Astrocyte (in vitro differentiated cells and primary cell): Measurements from ENCODE around the gene GOLGA6A. TPM values are rescaled to one million over a fixed set of nuclear protein-coding genes. Genes with fewer than 3 reads are reported as not detected.

Experiments used
- DNase-seq: peaks from one replicate; pipeline ENCODE4 v3.0.0-alpha.2; 2010; ENCODE audit warnings: low read depth
- FAIRE-seq: peaks from 2 replicates; lab custom pipeline; 2011; peaks lifted over from hg19 to GRCh38; lab: Jason Lieb, UNC
- H2AFZ ChIP-seq: 2 replicates; pipeline ENCODE4 v1.6.0; 2012; ENCODE audit warnings: low read depth, low read length, inconsistent platforms
- H3K27ac ChIP-seq: 2 replicates; pipeline ENCODE4 v1.5.1; 2011; ENCODE audit warnings: low read depth, low read length, inconsistent platforms
- H3K27me3 ChIP-seq: 2 replicates; pipeline ENCODE4 v1.6.0; 2011; ENCODE audit warnings: low read length, inconsistent platforms; ENCODE audit not compliant: insufficient read depth
- H3K36me3 ChIP-seq: 2 replicates; pipeline ENCODE4 v1.5.1; 2011; ENCODE audit warnings: low read length, inconsistent platforms; ENCODE audit not compliant: insufficient read depth
- H3K4me1 ChIP-seq: 2 replicates; pipeline ENCODE4 v1.5.1; 2011; ENCODE audit warnings: low read length, inconsistent platforms; ENCODE audit not compliant: insufficient read depth
- H3K4me2 ChIP-seq: 2 replicates; pipeline ENCODE4 v1.6.0; 2012; ENCODE audit warnings: low read length, inconsistent platforms
- H3K4me3 ChIP-seq: 2 replicates; pipeline ENCODE4 v1.5.1; 2011; ENCODE audit warnings: low read depth, mild to moderate bottlenecking, low read length, inconsistent platforms; ENCODE audit not compliant: insufficient read depth
- H3K79me2 ChIP-seq: 2 replicates; pipeline ENCODE4 v1.6.0; 2012; ENCODE audit warnings: mild to moderate bottlenecking, low read length, inconsistent platforms; ENCODE audit not compliant: insufficient read depth
- H3K9ac ChIP-seq: 2 replicates; pipeline ENCODE4 v1.6.0; 2012; ENCODE audit warnings: mild to moderate bottlenecking, low read length, inconsistent platforms
- H3K9me3 ChIP-seq: 2 replicates; pipeline ENCODE4 v1.5.1; 2012; ENCODE audit warnings: low read depth, mild to moderate bottlenecking, low read length, inconsistent platforms; ENCODE audit not compliant: insufficient read depth
- H4K20me1 ChIP-seq: 2 replicates; pipeline ENCODE4 v1.6.0; 2012; ENCODE audit warnings: low read length, inconsistent platforms; ENCODE audit not compliant: insufficient read depth
- H3K27ac Mint-ChIP-seq: one replicate; pipeline ENCODE4 v1.8.0; 2021; ENCODE audit warnings: mild to moderate bottlenecking, mixed read lengths; ENCODE audit not compliant: unreplicated experiment
- H3K27me3 Mint-ChIP-seq: one replicate; pipeline ENCODE4 v1.8.0; 2021; ENCODE audit warnings: low read depth, mixed read lengths; ENCODE audit not compliant: unreplicated experiment
- H3K36me3 Mint-ChIP-seq: one replicate; pipeline ENCODE4 v1.8.0; 2021; ENCODE audit warnings: low read depth, mixed read lengths; ENCODE audit not compliant: unreplicated experiment
- H3K4me1 Mint-ChIP-seq: one replicate; pipeline ENCODE4 v1.8.0; 2021; ENCODE audit warnings: low read depth, mixed read lengths; ENCODE audit not compliant: unreplicated experiment
- H3K4me3 Mint-ChIP-seq: one replicate; pipeline ENCODE4 v1.8.0; 2021; ENCODE audit warnings: mild to moderate bottlenecking, moderate library complexity, mixed read lengths; ENCODE audit not compliant: unreplicated experiment
- H3K9me3 Mint-ChIP-seq: one replicate; pipeline ENCODE4 v1.8.0; 2021; ENCODE audit warnings: mild to moderate bottlenecking, mixed read lengths; ENCODE audit not compliant: unreplicated experiment
- EZH2 ChIP-seq: IDR thresholded peaks from 2 replicates; pipeline ENCODE4 v1.6.1; 2012; ENCODE audit warnings: mild to moderate bottlenecking, low read length, inconsistent platforms; ENCODE audit not compliant: insufficient read depth
- total RNA-seq: library from RNA; stranded (reverse); gene quantifications from 2 replicates; pipeline ENCODE4 v1.2.1, GENCODE V29; 2021
- TF ChIP-seq, protein P1 (sequence below): IDR thresholded peaks from 2 replicates; pipeline ENCODE4 v1.5.1; 2011; ENCODE audit warnings: low read depth, mild to moderate bottlenecking, inconsistent platforms, low read length, moderate library complexity; ENCODE audit not compliant: insufficient read depth

Gene GOLGA6A
- total RNA-seq, 1 donor from 2014 or later: 0.30 TPM

GRCh38 chr15:74028646-74029045 is 53.7 kb downstream of the GOLGA6A start:
- Mint-ChIP-seq H3K4me1 (peaks cover 6% of the 10 kb centered on the region), H3K9me3 (no peaks in the 10 kb centered on the region), H3K27ac (no peak overlapping the region), H3K36me3 (peaks cover 30% of the 10 kb centered on the region), H3K27me3 (no peaks in the 10 kb centered on the region), H3K4me3 (no peak overlapping the region)
- H3K9me3 ChIP-seq: no peaks in the 10 kb centered on the region
- TF ChIP-seq, protein P1, sequence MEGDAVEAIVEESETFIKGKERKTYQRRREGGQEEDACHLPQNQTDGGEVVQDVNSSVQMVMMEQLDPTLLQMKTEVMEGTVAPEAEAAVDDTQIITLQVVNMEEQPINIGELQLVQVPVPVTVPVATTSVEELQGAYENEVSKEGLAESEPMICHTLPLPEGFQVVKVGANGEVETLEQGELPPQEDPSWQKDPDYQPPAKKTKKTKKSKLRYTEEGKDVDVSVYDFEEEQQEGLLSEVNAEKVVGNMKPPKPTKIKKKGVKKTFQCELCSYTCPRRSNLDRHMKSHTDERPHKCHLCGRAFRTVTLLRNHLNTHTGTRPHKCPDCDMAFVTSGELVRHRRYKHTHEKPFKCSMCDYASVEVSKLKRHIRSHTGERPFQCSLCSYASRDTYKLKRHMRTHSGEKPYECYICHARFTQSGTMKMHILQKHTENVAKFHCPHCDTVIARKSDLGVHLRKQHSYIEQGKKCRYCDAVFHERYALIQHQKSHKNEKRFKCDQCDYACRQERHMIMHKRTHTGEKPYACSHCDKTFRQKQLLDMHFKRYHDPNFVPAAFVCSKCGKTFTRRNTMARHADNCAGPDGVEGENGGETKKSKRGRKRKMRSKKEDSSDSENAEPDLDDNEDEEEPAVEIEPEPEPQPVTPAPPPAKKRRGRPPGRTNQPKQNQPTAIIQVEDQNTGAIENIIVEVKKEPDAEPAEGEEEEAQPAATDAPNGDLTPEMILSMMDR: no peak
- TF ChIP-seq EZH2: no peak
- no peak for DNase-seq
- no peak overlapping the region for H2AFZ ChIP-seq
- peaks cover 35% of the 10 kb centered on the region for H4K20me1 ChIP-seq
- H3K9ac ChIP-seq: no peak overlapping the region
- H3K79me2 ChIP-seq: no peaks in the 10 kb centered on the region
- H3K4me3 ChIP-seq: no peak overlapping the region
- FAIRE-seq: no peak
- H3K27ac ChIP-seq: no peak overlapping the region
- H3K27me3 ChIP-seq: no peaks in the 10 kb centered on the region
- H3K4me1 ChIP-seq: peaks cover 12% of the 10 kb centered on the region
- peaks cover 17% of the 10 kb centered on the region for H3K36me3 ChIP-seq
- no peak overlapping the region for H3K4me2 ChIP-seq

GRCh38 chr15:74027688-74028087 is 54.7 kb downstream of the GOLGA6A start:
- H4K20me1 ChIP-seq: peaks cover 41% of the 10 kb centered on the region
- Mint-ChIP-seq H3K36me3 (peaks cover 33% of the 10 kb centered on the region), H3K27me3 (no peaks in the 10 kb centered on the region), H3K4me1 (peaks cover 6% of the 10 kb centered on the region), H3K27ac (no peak overlapping the region), H3K4me3 (no peak overlapping the region), H3K9me3 (no peaks in the 10 kb centered on the region)
- H3K36me3 ChIP-seq: peaks cover 17% of the 10 kb centered on the region
- H3K9ac ChIP-seq: no peak overlapping the region
- no peaks in the 10 kb centered on the region for H3K27me3 ChIP-seq
- peaks cover 14% of the 10 kb centered on the region for H3K4me1 ChIP-seq
- no peak overlapping the region for H3K4me2 ChIP-seq
- no peak overlapping the region for H3K27ac ChIP-seq
- H2AFZ ChIP-seq: no peak overlapping the region
- no peak for DNase-seq
- TF ChIP-seq, protein P1: no peak
- no peak for TF ChIP-seq EZH2
- no peak for FAIRE-seq
- no peaks in the 10 kb centered on the region for H3K9me3 ChIP-seq
- H3K79me2 ChIP-seq: peaks cover 4% of the 10 kb centered on the region
- H3K4me3 ChIP-seq: no peak overlapping the region

- Histone ChIP-seq H3K9ac (no peak overlapping the region), H3K9me3 (no peaks in the 10 kb centered on the region), H3K4me3 (no peak overlapping the region), H3K79me2 (peaks cover 15% of the 10 kb centered on the region), H3K4me2 (peak overlapping the region; percentile 51), H3K4me1 (peaks cover 14% of the 10 kb centered on the region), H3K27me3 (no peaks in the 10 kb centered on the region), H4K20me1 (peaks cover 51% of the 10 kb centered on the region), H3K36me3 (peaks cover 17% of the 10 kb centered on the region), H3K27ac (no peak overlapping the region), H2AFZ (no peak overlapping the region)
- Mint-ChIP-seq H3K36me3 (peaks cover 31% of the 10 kb centered on the region), H3K9me3 (no peaks in the 10 kb centered on the region), H3K27me3 (no peaks in the 10 kb centered on the region), H3K27ac (no peak overlapping the region), H3K4me1 (peaks cover 7% of the 10 kb centered on the region), H3K4me3 (no peak overlapping the region)
- DNase-seq (no peak), FAIRE-seq (no peak)
- TF ChIP-seq EZH2: no peak
- TF ChIP-seq, protein P1: no peak
Measured at GRCh38 chr15:74025436-74025835, 56.9 kb downstream of the GOLGA6A start.
